GM12873 (cell line): ENCODE results near the gene MCCC1.

Source experiments
- TF ChIP-seq, protein P1 (sequence below): IDR thresholded peaks from 2 replicates; pipeline ENCODE4 v1.5.1; 2012; ENCODE audit warnings: low read depth, mild to moderate bottlenecking, moderate library complexity, low read length, control low read depth; ENCODE audit not compliant: insufficient read depth; ENCODE audit errors: missing control alignments

MCCC1 gene

DNA sequence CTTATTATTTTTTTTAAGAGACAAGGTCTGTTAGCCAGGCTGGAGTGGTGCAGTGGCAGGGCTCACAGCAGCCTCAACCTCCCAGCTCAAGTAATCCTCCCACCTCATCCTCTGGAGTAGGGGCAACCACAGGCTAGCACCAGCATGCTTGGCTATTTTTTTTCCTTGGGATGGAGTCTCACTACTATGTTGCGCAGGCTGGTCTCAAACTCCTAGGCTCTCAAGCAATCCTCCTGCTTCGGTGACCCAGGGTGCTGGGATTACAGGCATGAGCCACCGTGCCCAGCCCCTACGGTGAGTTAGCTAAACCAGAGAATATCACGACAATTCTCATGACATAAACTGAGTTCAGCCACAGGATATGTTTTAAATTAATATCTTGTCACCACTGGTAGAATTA, 120.9 kb downstream of the MCCC1 start:
- TF ChIP-seq, protein P1, sequence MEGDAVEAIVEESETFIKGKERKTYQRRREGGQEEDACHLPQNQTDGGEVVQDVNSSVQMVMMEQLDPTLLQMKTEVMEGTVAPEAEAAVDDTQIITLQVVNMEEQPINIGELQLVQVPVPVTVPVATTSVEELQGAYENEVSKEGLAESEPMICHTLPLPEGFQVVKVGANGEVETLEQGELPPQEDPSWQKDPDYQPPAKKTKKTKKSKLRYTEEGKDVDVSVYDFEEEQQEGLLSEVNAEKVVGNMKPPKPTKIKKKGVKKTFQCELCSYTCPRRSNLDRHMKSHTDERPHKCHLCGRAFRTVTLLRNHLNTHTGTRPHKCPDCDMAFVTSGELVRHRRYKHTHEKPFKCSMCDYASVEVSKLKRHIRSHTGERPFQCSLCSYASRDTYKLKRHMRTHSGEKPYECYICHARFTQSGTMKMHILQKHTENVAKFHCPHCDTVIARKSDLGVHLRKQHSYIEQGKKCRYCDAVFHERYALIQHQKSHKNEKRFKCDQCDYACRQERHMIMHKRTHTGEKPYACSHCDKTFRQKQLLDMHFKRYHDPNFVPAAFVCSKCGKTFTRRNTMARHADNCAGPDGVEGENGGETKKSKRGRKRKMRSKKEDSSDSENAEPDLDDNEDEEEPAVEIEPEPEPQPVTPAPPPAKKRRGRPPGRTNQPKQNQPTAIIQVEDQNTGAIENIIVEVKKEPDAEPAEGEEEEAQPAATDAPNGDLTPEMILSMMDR: no peak

DNA sequence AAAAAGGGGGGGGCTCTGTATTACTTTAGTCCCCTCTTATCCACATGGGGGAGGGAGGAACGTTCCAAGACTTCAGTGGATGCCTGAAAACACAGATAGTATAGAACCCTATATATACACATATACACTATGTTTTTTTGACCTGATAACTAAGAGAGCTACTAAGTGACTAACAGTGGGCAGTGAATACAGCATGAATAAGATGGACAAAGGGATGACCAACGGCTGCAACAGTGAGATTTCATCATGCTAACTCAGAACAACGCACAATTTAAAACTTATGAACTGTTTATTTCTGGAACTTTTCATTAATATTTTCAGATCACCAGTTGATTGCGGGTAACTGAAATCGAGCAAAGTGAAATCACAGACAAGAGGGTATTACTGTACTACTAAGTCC, 126.2 kb downstream of the MCCC1 start:
- TF ChIP-seq, protein P1: no peak

DNA sequence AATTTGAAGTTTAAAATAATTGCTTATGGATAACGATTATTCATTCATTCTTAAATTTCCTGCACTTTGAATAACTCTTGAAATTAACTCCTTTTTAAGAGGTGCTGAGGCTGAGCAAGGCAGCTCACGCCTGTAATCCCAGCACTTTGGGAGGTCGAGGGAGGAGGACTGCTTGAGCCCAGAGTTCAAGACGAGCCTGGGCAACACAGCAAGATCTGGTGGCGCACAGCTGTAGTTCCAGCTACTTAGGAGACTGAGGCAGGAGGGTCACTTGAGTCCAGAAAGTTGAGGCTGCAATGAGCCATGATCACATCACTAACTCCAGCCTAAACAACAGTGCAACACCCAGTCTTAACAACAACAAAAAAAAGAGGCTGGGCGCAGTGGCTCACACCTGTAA, 126.9 kb downstream of the MCCC1 start:
- TF ChIP-seq, protein P1: no peak

DNA sequence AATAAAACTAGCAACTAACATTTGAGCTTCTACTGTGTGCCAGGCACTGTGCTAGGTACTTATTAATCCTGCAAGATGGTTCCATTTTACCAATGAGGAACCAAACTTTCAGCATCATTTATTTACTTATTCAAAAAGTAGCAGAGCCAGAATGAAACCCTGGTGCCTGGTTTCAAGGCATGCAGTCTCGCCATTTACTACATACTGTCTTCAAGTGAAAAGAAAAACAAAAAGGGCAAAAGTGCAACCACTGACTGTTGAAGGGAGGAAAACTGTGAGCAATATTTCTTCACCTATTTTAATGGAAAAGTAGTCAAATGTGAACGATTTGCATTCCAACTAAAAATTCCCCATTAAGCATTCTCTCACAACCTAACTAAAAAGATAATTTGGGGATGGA, 127.7 kb downstream of the MCCC1 start:
- TF ChIP-seq, protein P1: no peak

DNA sequence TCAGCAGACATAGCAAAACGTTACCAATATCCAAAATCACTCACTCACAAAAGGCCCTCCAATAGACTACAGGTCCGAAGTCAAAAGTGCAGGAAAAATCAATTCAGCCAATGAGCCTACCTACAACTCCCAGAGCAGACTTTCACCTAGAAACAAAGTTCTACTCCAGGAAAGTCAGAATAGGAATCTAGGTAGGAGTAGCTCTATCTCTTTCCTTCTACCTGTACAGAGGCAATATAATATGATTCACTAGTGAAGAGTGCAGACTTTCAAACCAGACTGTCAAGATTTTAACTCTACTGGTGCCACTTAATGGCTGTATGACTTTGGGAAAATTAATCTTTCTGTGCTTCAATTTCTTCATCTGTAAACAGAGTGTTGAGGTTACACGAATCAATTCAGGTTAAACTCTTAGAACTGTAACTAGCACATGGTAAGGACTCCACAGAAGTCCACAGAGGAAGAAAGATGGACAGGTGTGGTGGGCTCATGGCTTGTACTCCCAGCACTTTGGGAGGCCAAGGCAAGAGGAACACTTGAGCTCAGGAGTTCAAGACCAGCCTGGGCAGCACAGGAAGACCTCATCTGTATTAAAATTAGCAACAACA, 128.4 kb downstream of the MCCC1 start:
- TF ChIP-seq, protein P1: no peak

DNA sequence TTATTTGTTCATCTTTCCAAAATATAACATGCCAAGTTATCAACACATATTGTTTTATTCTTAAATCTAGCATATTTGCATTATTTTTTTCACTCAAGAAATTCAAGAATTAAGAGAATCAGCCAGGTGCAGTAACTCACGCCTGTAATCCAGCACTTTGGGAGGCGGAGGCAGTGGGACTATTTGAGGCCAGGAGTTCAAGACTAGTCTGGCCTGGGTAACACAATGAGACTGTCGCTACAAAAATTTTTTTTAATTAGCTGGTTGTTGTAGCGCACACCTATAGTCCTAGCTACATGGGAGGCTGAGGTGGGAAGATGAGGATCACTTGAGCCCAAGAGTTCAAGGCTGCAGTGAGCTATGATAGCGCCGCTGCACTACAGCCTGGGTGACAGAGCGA, 129.4 kb downstream of the MCCC1 start:
- TF ChIP-seq, protein P1: no peak

DNA sequence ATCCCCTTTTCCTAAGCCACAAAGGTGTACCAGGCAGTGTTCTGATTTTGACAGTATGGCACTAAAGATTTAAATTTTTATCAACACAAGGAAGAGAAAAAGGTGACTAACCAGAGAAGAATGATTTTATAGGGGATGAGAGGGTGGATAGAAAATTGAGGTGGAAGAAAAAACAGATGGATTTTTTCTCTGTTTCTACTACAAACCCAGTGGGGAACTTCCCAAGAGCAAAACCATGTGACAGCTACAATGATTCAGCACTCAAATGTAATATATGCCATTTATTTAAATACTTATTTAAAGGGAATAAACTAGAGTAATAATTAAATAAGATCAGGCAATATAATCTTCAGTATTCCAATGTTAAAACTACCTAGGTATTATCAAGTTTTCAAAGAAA, 130.0 kb downstream of the MCCC1 start:
- TF ChIP-seq, protein P1: no peak
